Cortex of kidney (tissue), 1 donor: ENCODE results near the gene JPT2.

ENCODE experiments used
- DNase-seq: peaks from one replicate; lab custom pipeline; 2025; lab: John Stamatoyannopoulos, UW

The JPT2 gene

GRCh38 chr16:1651974-1652312 lies 26.1 kb upstream of the JPT2 start:
- DNase-seq: no peak

GRCh38 chr16:1653023-1653422 lies 25.1 kb upstream of the JPT2 start:
- no peak for DNase-seq

- no peak for DNase-seq
These were observed 23.4 kb upstream of the JPT2 start for GRCh38 chr16:1654505-1655268.

GRCh38 chr16:1655269-1655807 lies 22.7 kb upstream of the JPT2 start:
- no peak for DNase-seq

- no peak for DNase-seq
These were observed 21.9 kb upstream of the JPT2 start for GRCh38 chr16:1655909-1656807.

- DNase-seq: no peak
These were observed 21.1 kb upstream of the JPT2 start for GRCh38 chr16:1656808-1657617.

- no peak for DNase-seq
These were observed 20.2 kb upstream of the JPT2 start for GRCh38 chr16:1657841-1658240.

GRCh38 chr16:1659031-1659430 lies 19.0 kb upstream of the JPT2 start:
- DNase-seq: no peak

- DNase-seq: no peak
These were observed 16.3 kb upstream of the JPT2 start for GRCh38 chr16:1661826-1662225.

GRCh38 chr16:1662543-1662942 lies 15.5 kb upstream of the JPT2 start:
- DNase-seq: no peak

- no peak for DNase-seq
These were observed 12.2 kb upstream of the JPT2 start for GRCh38 chr16:1665829-1666228.

GRCh38 chr16:1666316-1666715 lies 11.8 kb upstream of the JPT2 start:
- no peak for DNase-seq

GRCh38 chr16:1667271-1667670 lies 10.8 kb upstream of the JPT2 start:
- no peak for DNase-seq

- DNase-seq: no peak
These were observed 10.2 kb upstream of the JPT2 start for GRCh38 chr16:1667916-1668315.

- no peak for DNase-seq
These were observed 9.3 kb upstream of the JPT2 start for GRCh38 chr16:1668612-1669319.

- no peak for DNase-seq
These were observed 8.4 kb upstream of the JPT2 start for GRCh38 chr16:1669698-1670097.

- DNase-seq: no peak
These were observed 7.7 kb upstream of the JPT2 start for GRCh38 chr16:1670371-1670770.

GRCh38 chr16:1670866-1671265 lies 7.2 kb upstream of the JPT2 start:
- no peak for DNase-seq

- DNase-seq: no peak
These were observed 4.5 kb upstream of the JPT2 start for GRCh38 chr16:1673424-1674151.

GRCh38 chr16:1674306-1674705 lies 3.8 kb upstream of the JPT2 start:
- DNase-seq: no peak
